ENCODE data around the gene TBL1Y. TPM values are rescaled to one million over a fixed set of nuclear protein-coding genes. Genes with fewer than 3 reads are reported as not detected.

The TBL1Y gene
- total and polyA plus RNA-seq, 2 of the 13 experiments (the other 11 are each of a cell fraction or from before 2014, with no cell fraction given) = 0.37 to 1.4 TPM

- ATAC-seq = no peak
- Histone ChIP-seq H3K9ac (ENCODE audit: insufficient read depth, low read depth, low read length) (no peak overlapping the region), H3K9me3 (ENCODE audit: low read length) (peaks cover 5% of the 10 kb centered on the region), H3K4me1 (ENCODE audit: insufficient read depth, low read length) (no peaks in the 10 kb centered on the region), H2AFZ (ENCODE audit: low read length) (no peak overlapping the region), H3K36me3 (replicated peaks in 1 of 2; ENCODE audit: control insufficient read depth in 1 of 2, insufficient read depth in 2 of 2, low read length in 2 of 2) (no peaks in the 10 kb centered on the region), H3K27ac (ENCODE audit: extremely low read length, insufficient read depth, low read length) (no peak overlapping the region), H3K79me2 (ENCODE audit: insufficient read depth, low read length) (no peaks in the 10 kb centered on the region), H3K27me3 (ENCODE audit: control insufficient read depth in 1 of 2, insufficient read depth in 2 of 2, low read length in 2 of 2) (no peaks in the 10 kb centered on the region), H3K4me3 (replicated peaks in 1 of 3; ENCODE audit: insufficient read depth in 1 of 3, low read depth in 2 of 3, low read length in 3 of 3) (no peak overlapping the region), H3K4me2 (ENCODE audit: low read depth, low read length) (no peak overlapping the region), H4K20me1 (ENCODE audit: insufficient read depth, low read length) (no peaks in the 10 kb centered on the region)
- intact Hi-C loops (cut with micrococcal nuclease; ENCODE audit: unreplicated experiment) = no loop called here
- no TSS peak for BruUV-seq (replicated peaks)
- FAIRE-seq = no peak
- WGBS (ENCODE audit: low lambda C conversion rate) = 50% methylated on average over 1 of the region's 2 CpGs
- POLR2A ChIA-PET = no interaction called here
- CTCF ChIA-PET (ENCODE audit: low intra/inter-chr PET ratio, low total read pairs) = no interaction called here
- in situ Hi-C loops (cut with HindIII; ENCODE audit: extremely low pct_ligation_motif_present, low pct_unique_long_range_greater_than_20kb) = no loop called here
- TF ChIP-seq ZNF607 (CRISPR knock-in tag; IDR thresholded peaks at IDR 0.05; ENCODE audit: borderline replicate concordance) (no peak), EP300 (IDR thresholded peaks at IDR 0.05; ENCODE audit: low read depth in 2 of 2, low read length in 2 of 2) (no peak), EP300 (CRISPR knock-in tag; IDR thresholded peaks at IDR 0.05; ENCODE audit: borderline replicate concordance) (no peak), PRDM10 (CRISPR knock-in tag; IDR thresholded peaks at IDR 0.05; ENCODE audit: low read depth) (no peak), NR2C2 (CRISPR knock-in tag; IDR thresholded peaks at IDR 0.05; ENCODE audit: borderline replicate concordance) (no peak), ZNF841 (CRISPR knock-in tag; IDR thresholded peaks at IDR 0.05; ENCODE audit: borderline replicate concordance) (no peak), MAZ (IDR thresholded peaks at IDR 0.05; ENCODE audit: borderline replicate concordance, low read depth, low read length) (no peak), MAZ (CRISPR knock-in tag; IDR thresholded peaks at IDR 0.05; ENCODE audit: low read depth) (no peak), LCORL (IDR thresholded peaks at IDR 0.05) (no peak), LCORL (CRISPR knock-in tag; IDR thresholded peaks at IDR 0.05) (no peak), MXI1 (IDR thresholded peaks at IDR 0.05; ENCODE audit: borderline replicate concordance, low read depth, low read length) (no peak), DPF2 (CRISPR knock-in tag; IDR thresholded peaks at IDR 0.05; ENCODE audit: borderline replicate concordance, low read depth) (no peak), ZNF780A (CRISPR knock-in tag; IDR thresholded peaks at IDR 0.05) (no peak), ZNF788 (CRISPR knock-in tag; IDR thresholded peaks at IDR 0.05; ENCODE audit: borderline replicate concordance) (no peak)
- TF ChIP-seq, protein P1, sequence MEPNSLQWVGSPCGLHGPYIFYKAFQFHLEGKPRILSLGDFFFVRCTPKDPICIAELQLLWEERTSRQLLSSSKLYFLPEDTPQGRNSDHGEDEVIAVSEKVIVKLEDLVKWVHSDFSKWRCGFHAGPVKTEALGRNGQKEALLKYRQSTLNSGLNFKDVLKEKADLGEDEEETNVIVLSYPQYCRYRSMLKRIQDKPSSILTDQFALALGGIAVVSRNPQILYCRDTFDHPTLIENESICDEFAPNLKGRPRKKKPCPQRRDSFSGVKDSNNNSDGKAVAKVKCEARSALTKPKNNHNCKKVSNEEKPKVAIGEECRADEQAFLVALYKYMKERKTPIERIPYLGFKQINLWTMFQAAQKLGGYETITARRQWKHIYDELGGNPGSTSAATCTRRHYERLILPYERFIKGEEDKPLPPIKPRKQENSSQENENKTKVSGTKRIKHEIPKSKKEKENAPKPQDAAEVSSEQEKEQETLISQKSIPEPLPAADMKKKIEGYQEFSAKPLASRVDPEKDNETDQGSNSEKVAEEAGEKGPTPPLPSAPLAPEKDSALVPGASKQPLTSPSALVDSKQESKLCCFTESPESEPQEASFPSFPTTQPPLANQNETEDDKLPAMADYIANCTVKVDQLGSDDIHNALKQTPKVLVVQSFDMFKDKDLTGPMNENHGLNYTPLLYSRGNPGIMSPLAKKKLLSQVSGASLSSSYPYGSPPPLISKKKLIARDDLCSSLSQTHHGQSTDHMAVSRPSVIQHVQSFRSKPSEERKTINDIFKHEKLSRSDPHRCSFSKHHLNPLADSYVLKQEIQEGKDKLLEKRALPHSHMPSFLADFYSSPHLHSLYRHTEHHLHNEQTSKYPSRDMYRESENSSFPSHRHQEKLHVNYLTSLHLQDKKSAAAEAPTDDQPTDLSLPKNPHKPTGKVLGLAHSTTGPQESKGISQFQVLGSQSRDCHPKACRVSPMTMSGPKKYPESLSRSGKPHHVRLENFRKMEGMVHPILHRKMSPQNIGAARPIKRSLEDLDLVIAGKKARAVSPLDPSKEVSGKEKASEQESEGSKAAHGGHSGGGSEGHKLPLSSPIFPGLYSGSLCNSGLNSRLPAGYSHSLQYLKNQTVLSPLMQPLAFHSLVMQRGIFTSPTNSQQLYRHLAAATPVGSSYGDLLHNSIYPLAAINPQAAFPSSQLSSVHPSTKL (CRISPR knock-in tag; IDR thresholded peaks at IDR 0.05) = no peak
- no peak for DNase-seq (ENCODE audit: low spot score)
These were observed 10.6 kb downstream of the TBL1Y start for GRCh38 chrY:6921061-6921460.

Data from HepG2 (cell line).